ENCODE data around the gene SLC5A11.
"Not testable (repeated sequence)": the region's sequence is repeated elsewhere in the genome, so short reads cannot be mapped to it uniquely, and the experiment has no call there.

The SLC5A11 gene

GRCh38 chr16:24845726-24846547, at the start of gene SLC5A11:
Gene SLC5A11, plus strand, starts transcription at chr16:24845963. Its CDS starts 12,681 bp downstream, at chr16:24858644.
- no peak for DNase-seq (ENCODE audit: low read depth in 1 of 2, low spot score in 1 of 2)

DNA sequence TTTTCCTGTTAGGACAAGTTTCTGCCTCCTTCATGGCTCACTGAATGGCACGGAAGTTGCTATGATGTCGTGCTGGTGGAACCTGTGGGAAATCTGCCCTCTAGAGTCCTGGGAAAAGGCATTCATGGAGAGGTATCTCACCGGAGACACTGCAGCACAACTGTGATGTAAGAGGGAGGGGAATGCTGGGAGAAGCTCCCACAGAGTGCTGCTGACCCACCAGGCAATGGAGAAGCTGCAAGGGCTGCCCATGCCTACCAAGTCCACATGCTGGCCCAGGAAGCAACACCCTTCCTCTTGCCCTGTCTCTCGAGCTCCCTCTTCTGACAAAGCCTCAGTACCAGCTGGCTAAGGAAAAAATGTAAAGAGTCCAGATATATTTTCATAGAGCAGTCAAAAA, 45.2 kb upstream of the SLC5A11 start:
- no peak for DNase-seq (ENCODE audit: low read depth in 1 of 2, low spot score in 1 of 2)

DNA sequence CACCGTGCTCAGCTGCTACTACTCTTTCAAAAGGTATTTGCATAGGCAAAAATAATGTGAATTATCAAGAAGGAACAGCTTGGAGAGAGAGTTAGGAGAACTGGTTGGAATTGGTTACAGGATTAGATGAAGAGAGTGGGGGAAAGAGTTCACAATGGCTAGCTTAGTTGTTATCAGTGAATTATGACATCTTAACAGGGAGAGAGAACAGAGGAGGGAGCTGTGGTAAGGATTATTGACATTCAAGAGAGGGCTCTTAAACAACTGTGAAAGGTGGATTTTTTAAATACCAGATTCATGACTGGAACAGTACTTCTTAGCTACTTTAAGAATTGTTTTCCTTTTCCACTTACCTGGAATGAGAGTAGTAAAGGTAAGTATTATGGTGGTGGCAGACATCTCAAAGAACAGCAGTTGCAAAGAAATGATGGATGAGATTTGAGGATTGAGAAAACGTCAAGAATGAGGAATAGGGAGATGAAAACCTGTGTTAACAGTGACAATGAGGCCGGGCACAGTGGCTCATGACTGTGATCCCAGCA, 43.9 kb upstream of the SLC5A11 start:
- DNase-seq (ENCODE audit: low read depth in 1 of 2, low spot score in 1 of 2) = no peak

- no peak for DNase-seq (ENCODE audit: low read depth in 1 of 2, low spot score in 1 of 2)
Observed at GRCh38 chr16:24805484-24805883, 40.3 kb upstream of the SLC5A11 start.

- DNase-seq (ENCODE audit: low read depth in 1 of 2, low spot score in 1 of 2) = no peak
Observed at GRCh38 chr16:24807301-24807700, 38.5 kb upstream of the SLC5A11 start.

GRCh38 chr16:24810951-24811843, 34.6 kb upstream of the SLC5A11 start:
- no peak for DNase-seq (ENCODE audit: low read depth in 1 of 2, low spot score in 1 of 2)

DNA sequence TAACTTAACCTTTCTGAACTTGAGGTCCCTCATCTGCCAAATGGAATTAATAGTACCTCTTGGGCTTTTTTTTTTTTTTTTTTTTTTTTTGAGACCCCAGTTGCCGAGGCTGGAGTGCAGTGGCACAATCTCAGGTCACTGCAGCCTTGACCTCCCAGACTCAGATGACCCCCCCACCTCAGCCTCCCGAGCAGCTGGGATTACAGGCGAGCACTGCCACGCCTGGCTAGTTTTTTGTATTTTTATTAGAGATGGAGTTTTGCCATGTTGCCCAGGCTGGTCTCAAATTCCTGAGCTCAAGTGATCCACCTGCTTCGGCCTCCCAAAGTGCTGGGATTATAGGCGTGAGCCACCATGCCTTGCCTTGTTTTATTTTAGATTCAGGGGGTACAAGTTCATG, 33.0 kb upstream of the SLC5A11 start:
- DNase-seq (ENCODE audit: low read depth in 1 of 2, low spot score in 1 of 2) = not testable (repeated sequence)

DNA sequence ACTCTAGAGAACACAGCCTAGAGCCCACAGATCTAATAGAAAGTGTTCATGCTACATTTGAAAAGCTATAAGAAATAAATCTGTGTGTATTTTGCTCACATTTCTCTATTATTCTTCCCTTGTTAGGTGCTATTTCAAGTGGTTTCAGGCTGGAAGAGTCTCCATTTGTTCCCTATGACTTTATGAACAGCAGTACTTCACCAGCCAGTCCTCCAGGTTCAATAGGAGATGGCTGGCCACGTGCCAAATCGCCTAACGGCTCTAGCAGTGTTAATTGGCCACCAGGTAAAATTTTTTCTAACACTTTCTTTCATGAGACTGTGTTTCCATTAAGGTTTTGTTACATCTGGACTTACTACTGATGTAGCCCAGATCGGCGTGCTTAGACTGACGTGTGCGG, 30.7 kb upstream of the SLC5A11 start:
- DNase-seq (ENCODE audit: low read depth in 1 of 2, low spot score in 1 of 2) = no peak

- DNase-seq (ENCODE audit: low read depth in 1 of 2, low spot score in 1 of 2) = no peak
Observed at GRCh38 chr16:24816688-24817087, 29.1 kb upstream of the SLC5A11 start.

GRCh38 chr16:24819462-24820040, 26.2 kb upstream of the SLC5A11 start:
- no peak for DNase-seq (ENCODE audit: low read depth in 1 of 2, low spot score in 1 of 2)

GRCh38 chr16:24820522-24820921, 25.2 kb upstream of the SLC5A11 start:
- no peak for DNase-seq (ENCODE audit: low read depth in 1 of 2, low spot score in 1 of 2)

GRCh38 chr16:24821129-24821528, 24.6 kb upstream of the SLC5A11 start:
- DNase-seq (ENCODE audit: low read depth in 1 of 2, low spot score in 1 of 2) = no peak

DNA sequence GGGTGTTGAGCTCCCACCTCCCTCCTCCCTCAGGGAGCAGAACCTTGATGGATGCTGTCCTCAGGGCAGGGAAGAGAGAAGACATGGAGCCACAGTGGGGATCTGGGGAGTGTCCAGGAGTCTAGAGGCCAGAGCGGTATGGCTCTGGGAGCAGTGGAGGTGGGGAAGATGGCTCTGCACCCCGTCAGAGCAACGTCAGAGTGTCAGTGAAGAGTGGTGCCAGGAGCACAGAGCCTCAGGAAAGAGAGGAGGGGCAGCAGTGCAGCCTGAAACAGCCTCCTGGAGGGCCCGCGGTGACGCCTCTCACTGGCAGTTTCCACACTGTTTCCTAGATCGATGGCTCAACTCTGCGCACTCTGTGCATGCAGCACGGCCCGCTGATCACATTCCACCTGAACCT, 23.2 kb upstream of the SLC5A11 start:
- no peak for DNase-seq (ENCODE audit: low read depth in 1 of 2, low spot score in 1 of 2)

- DNase-seq (ENCODE audit: low read depth in 1 of 2, low spot score in 1 of 2) = no peak
Observed at GRCh38 chr16:24822974-24823373, 22.8 kb upstream of the SLC5A11 start.

DNA sequence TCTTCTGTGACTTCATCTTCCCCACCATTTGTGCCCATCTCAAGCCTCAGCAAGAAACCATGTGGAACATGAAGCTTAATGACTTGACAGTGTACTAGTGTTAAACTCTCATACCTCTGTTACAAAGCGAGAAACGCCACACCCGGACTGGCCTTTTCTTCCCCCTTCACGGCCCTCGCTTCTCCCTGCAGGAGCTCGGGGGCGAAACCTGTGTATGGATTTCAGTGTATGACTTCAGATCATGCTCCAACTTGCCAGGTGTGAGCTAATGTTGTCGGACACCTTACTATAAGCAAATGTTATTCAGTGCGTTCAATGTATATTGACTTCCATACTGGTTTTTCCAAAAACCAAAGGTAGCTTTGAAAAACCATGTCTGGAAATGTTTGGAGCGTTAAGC, 20.1 kb upstream of the SLC5A11 start:
- DNase-seq (ENCODE audit: low read depth in 1 of 2, low spot score in 1 of 2) = no peak

- DNase-seq (ENCODE audit: low read depth in 1 of 2, low spot score in 1 of 2) = no peak
Observed at GRCh38 chr16:24826096-24826690, 19.6 kb upstream of the SLC5A11 start.

GRCh38 chr16:24826817-24827566, 18.8 kb upstream of the SLC5A11 start:
- no peak for DNase-seq (ENCODE audit: low read depth in 1 of 2, low spot score in 1 of 2)

DNA sequence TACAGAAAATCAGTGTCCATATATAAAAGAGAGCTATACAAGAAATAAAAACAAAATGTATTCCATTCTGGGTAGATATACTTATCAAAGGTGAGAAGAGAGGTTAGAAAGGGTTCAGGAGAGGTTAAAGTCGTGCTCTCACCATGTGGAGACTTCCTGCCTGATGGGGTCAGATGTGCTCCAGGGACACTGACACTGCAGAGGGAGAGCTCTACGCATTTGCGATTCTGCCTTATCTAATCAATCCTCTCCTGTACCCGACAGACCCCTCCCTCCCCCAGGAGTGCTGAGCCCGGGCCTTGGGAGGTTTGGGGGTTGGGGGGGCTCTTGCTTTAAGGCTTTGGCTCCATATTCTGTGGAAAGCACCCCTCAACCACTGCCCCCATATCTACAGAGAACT, 16.6 kb upstream of the SLC5A11 start:
- no peak for DNase-seq (ENCODE audit: low read depth in 1 of 2, low spot score in 1 of 2)

GRCh38 chr16:24833352-24833751, 12.4 kb upstream of the SLC5A11 start:
- DNase-seq (ENCODE audit: low read depth in 1 of 2, low spot score in 1 of 2) = no peak
